H9 (cell line): Measurements from ENCODE around the gene OR2T35. TPM values are rescaled to one million over a fixed set of nuclear protein-coding genes. Genes with fewer than 3 reads are reported as not detected.

Experiments used
- DNase-seq: peaks from one replicate; pipeline ENCODE4 v3.0.0-alpha.2; 2017
- H2AFZ ChIP-seq: one replicate; pipeline ENCODE4 v1.6.1; 2013; ENCODE audit warnings: mild to moderate bottlenecking, low read length, control low read depth, moderate library complexity
- H2AK5ac ChIP-seq: 2 replicates; pipeline ENCODE4 v1.6.1; 2013; ENCODE audit warnings: low read length, control low read depth, mixed read lengths; ENCODE audit not compliant: insufficient read length
- H2BK120ac ChIP-seq: one replicate; pipeline ENCODE4 v1.6.1; 2013; ENCODE audit warnings: low read depth, mild to moderate bottlenecking, low read length, control low read depth, inconsistent platforms; ENCODE audit not compliant: poor library complexity, severe bottlenecking
- H2BK12ac ChIP-seq: 2 replicates; pipeline ENCODE4 v1.6.1; 2013; ENCODE audit warnings: low read length, control low read depth, mixed read lengths, low read depth; ENCODE audit not compliant: insufficient read length
- H2BK15ac ChIP-seq: 2 replicates; pipeline ENCODE4 v1.6.1; 2013; ENCODE audit warnings: low read depth, low read length, control low read depth
- H2BK20ac ChIP-seq: one replicate; pipeline ENCODE4 v1.6.1; 2013; ENCODE audit warnings: low read depth, mild to moderate bottlenecking, low read length, control low read depth, inconsistent platforms; ENCODE audit not compliant: poor library complexity, severe bottlenecking
- H2BK5ac ChIP-seq: 2 replicates; pipeline ENCODE4 v1.6.1; 2013; ENCODE audit warnings: low read length, control low read depth, mixed read lengths; ENCODE audit not compliant: insufficient read length
- H3K14ac ChIP-seq: 2 replicates; pipeline ENCODE4 v1.6.1; 2013; ENCODE audit warnings: low read length, control low read depth; ENCODE audit not compliant: insufficient read depth
- H3K18ac ChIP-seq: 2 replicates; pipeline ENCODE4 v1.6.1; 2013; ENCODE audit warnings: low read depth, mild to moderate bottlenecking, mixed read lengths, low read length, control low read depth; ENCODE audit not compliant: insufficient read length
- H3K23ac ChIP-seq: 2 replicates; pipeline ENCODE4 v1.6.1; 2013; ENCODE audit warnings: low read length, control low read depth, mixed read lengths, low read depth; ENCODE audit not compliant: insufficient read length
- H3K23me2 ChIP-seq: 2 replicates; pipeline ENCODE4 v1.6.1; 2013; ENCODE audit warnings: low read depth, mild to moderate bottlenecking, mixed read lengths, low read length, control low read depth; ENCODE audit not compliant: insufficient read length, poor library complexity, severe bottlenecking
- H3K27ac ChIP-seq: 2 replicates; pipeline ENCODE4 v1.5.1; 2013; ENCODE audit warnings: low read length, control low read depth, mixed read lengths, low read depth; ENCODE audit not compliant: insufficient read length
- H3K27me3 ChIP-seq: 2 replicates; pipeline ENCODE4 v1.6.1; 2013; ENCODE audit warnings: low read length, control low read depth, inconsistent platforms; ENCODE audit not compliant: insufficient read depth
- H3K4ac ChIP-seq: 2 replicates; pipeline ENCODE4 v1.6.1; 2013; ENCODE audit warnings: low read depth, mild to moderate bottlenecking, control low read depth, inconsistent platforms, low read length, moderate library complexity
- H3K4me1 ChIP-seq: 2 replicates; pipeline ENCODE4 v1.6.1; 2013; ENCODE audit warnings: low read length, control low read depth, inconsistent platforms; ENCODE audit not compliant: insufficient read depth
- H3K4me2 ChIP-seq: 2 replicates; pipeline ENCODE4 v1.6.1; 2013; ENCODE audit warnings: low read length, control low read depth, mixed read lengths; ENCODE audit not compliant: insufficient read length, insufficient read depth
- H3K56ac ChIP-seq: 2 replicates; pipeline ENCODE4 v1.6.1; 2013; ENCODE audit warnings: low read depth, mild to moderate bottlenecking, mixed read lengths, low read length, control low read depth; ENCODE audit not compliant: insufficient read length
- H3K79me1 ChIP-seq: 2 replicates; pipeline ENCODE4 v1.6.1; 2013; ENCODE audit warnings: low read depth, mild to moderate bottlenecking, moderate library complexity, low read length, control low read depth, inconsistent platforms; ENCODE audit not compliant: insufficient read depth, poor library complexity, severe bottlenecking
- H3K79me2 ChIP-seq: 2 replicates; pipeline ENCODE4 v1.6.1; 2013; ENCODE audit warnings: low read length, control low read depth, inconsistent platforms; ENCODE audit not compliant: insufficient read depth
- H3K9ac ChIP-seq: 2 replicates; pipeline ENCODE4 v1.6.1; 2013; ENCODE audit warnings: low read length, control low read depth, mixed read lengths; ENCODE audit not compliant: insufficient read length; ENCODE audit errors: extremely low read depth
- H3K9me3 ChIP-seq: one replicate; pipeline ENCODE4 v1.6.1; 2013; ENCODE audit warnings: low read depth, low read length, inconsistent platforms; ENCODE audit not compliant: control insufficient read depth
- H3T11ph ChIP-seq: one replicate; pipeline ENCODE4 v1.6.1; 2013; ENCODE audit warnings: mild to moderate bottlenecking, low read length, control low read depth, inconsistent platforms
- H4K20me1 ChIP-seq: one replicate; pipeline ENCODE4 v1.6.1; 2013; ENCODE audit not compliant: control insufficient read depth, insufficient read length, insufficient read depth
- H4K5ac ChIP-seq: 2 replicates; pipeline ENCODE4 v1.6.1; 2013; ENCODE audit warnings: low read depth, mild to moderate bottlenecking, mixed read lengths, low read length, control low read depth; ENCODE audit not compliant: insufficient read length
- H4K8ac ChIP-seq: replicated peaks from 2 replicates; pipeline ENCODE4 v1.6.1; 2013; ENCODE audit warnings: low read length, control low read depth, mixed read lengths, low read depth; ENCODE audit not compliant: insufficient read length
- H4K91ac ChIP-seq: 2 replicates; pipeline ENCODE4 v1.6.1; 2013; ENCODE audit warnings: low read depth, mild to moderate bottlenecking, moderate library complexity, mixed read lengths, low read length, control low read depth; ENCODE audit not compliant: insufficient read length
- H3K27ac Mint-ChIP-seq, 3 experiments: 2 replicates in 2 of 3; 3 replicates in 1 of 3; pipeline ENCODE4 v1.8.0; 2020 to 2021; ENCODE audit warnings: mixed read lengths in 3 of 3, mild to moderate bottlenecking in 1 of 3, moderate library complexity in 1 of 3
- H3K27me3 Mint-ChIP-seq: 2 replicates; pipeline ENCODE4 v1.8.0; 2021; ENCODE audit warnings: low read depth, mild to moderate bottlenecking, moderate library complexity, mixed read lengths
- H3K36me3 Mint-ChIP-seq, 3 experiments: 2 replicates in 2 of 3; 3 replicates in 1 of 3; pipeline ENCODE4 v1.8.0; 2020 to 2021; ENCODE audit warnings: low read depth in 3 of 3, mixed read lengths in 3 of 3; ENCODE audit not compliant: insufficient read depth in 1 of 3
- H3K4me1 Mint-ChIP-seq, 2 experiments: 2 replicates each; pipeline ENCODE4 v1.8.0; 2020; ENCODE audit warnings: mixed read lengths in 2 of 2
- H3K4me3 Mint-ChIP-seq, 2 experiments: 2 replicates in 1 of 2; 3 replicates in 1 of 2; pipeline ENCODE4 v1.8.0; 2020 to 2021; ENCODE audit warnings: mild to moderate bottlenecking in 2 of 2, mixed read lengths in 2 of 2, moderate library complexity in 1 of 2
- H3K9me3 Mint-ChIP-seq, 2 experiments: 2 replicates in 1 of 2; 3 replicates in 1 of 2; pipeline ENCODE4 v1.8.0; 2020; ENCODE audit warnings: mild to moderate bottlenecking in 2 of 2, mixed read lengths in 2 of 2, moderate library complexity in 1 of 2
- WGBS: extraction: QIAGEN DNeasy Blood & Tissue Kit; methylation state at CpG from one replicate; pipeline ENCODE4 v1.1.7; 2013; ENCODE audit warnings: missing lambda C conversion rate, low lambda C conversion rate, mixed read lengths; ENCODE audit not compliant: insufficient read length; ENCODE audit errors: extremely low coverage; 5-methylcytosine and 5-hydroxymethylcytosine counted together
- total RNA-seq: library from RNA; stranded (reverse); gene quantifications from 2 replicates; pipeline ENCODE4 v1.2.1, GENCODE V29; 2021
- TF ChIP-seq, protein P1 (sequence below): fragments of 200-600 bp; sonication (generic); conservative IDR thresholded peaks from 3 replicates; pipeline ENCODE4 v1.8.0; 2021; ENCODE audit warnings: antibody characterized with exemption, mild to moderate bottlenecking

Gene OR2T35
- total RNA-seq, 1 experiment from 2014 or later, result not detected

DNA sequence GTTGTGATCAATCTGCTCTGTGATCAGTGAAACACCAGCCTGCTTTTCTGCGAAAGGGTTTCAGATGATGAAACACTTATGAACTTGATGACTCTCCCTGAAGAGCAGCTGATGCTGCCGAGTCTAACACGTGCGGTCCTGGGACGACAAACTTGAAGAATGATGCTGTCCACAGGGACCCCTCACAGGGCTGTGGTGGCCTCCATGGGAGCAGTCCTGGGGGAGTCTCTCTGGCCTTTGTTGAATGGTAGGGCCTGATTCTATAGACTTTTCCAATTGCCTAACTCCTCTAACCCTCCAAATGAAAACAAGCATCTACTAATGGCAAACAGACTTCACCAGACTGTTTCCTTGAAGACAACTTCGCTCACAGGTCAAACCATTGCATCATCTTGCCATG lies 47.5 kb downstream of the OR2T35 start, which contains the start of gene OR2T10:
TSS of gene OR2T10 (minus strand) at position 112 of the 400 bp plus-strand sequence. CDS start 3,932 bp downstream, outside the sequence.
- TF ChIP-seq, protein P1, sequence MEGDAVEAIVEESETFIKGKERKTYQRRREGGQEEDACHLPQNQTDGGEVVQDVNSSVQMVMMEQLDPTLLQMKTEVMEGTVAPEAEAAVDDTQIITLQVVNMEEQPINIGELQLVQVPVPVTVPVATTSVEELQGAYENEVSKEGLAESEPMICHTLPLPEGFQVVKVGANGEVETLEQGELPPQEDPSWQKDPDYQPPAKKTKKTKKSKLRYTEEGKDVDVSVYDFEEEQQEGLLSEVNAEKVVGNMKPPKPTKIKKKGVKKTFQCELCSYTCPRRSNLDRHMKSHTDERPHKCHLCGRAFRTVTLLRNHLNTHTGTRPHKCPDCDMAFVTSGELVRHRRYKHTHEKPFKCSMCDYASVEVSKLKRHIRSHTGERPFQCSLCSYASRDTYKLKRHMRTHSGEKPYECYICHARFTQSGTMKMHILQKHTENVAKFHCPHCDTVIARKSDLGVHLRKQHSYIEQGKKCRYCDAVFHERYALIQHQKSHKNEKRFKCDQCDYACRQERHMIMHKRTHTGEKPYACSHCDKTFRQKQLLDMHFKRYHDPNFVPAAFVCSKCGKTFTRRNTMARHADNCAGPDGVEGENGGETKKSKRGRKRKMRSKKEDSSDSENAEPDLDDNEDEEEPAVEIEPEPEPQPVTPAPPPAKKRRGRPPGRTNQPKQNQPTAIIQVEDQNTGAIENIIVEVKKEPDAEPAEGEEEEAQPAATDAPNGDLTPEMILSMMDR, result no peak

More for the DNA sequence above, 47.5 kb downstream of the OR2T35 start, which contains the start of gene OR2T10:
- no peak within 1 kb of the TSS for H3K18ac ChIP-seq
- H4K91ac ChIP-seq, result no peak within 1 kb of the TSS
- no peak within 1 kb of the TSS for H4K8ac ChIP-seq
- no peak within 1 kb of the TSS for H3K4me2 ChIP-seq
- H3K27ac Mint-ChIP-seq, result no peak within 1 kb of the TSS
- H2AFZ ChIP-seq, result no peak within 1 kb of the TSS
- H3K79me1 ChIP-seq, result no peaks in the 10 kb centered on the region
- H3K27me3 ChIP-seq, result no peaks in the 10 kb centered on the region
- H3K36me3 Mint-ChIP-seq, result peaks cover 6 to 15% (median 8%) of the 10 kb centered on the region in 3 experiments; a peak in 4 of 7 replicates
- peaks cover 2% of the 10 kb centered on the region for H3K27me3 Mint-ChIP-seq
- H3T11ph ChIP-seq, result no peak within 1 kb of the TSS
- H2BK15ac ChIP-seq, result no peak within 1 kb of the TSS
- no peak within 1 kb of the TSS for H3K27ac ChIP-seq
- WGBS, result no CpG with 5 or more reads among the region's 6 CpGs
- H2BK12ac ChIP-seq, result no peak within 1 kb of the TSS
- no peak within 1 kb of the TSS for H4K5ac ChIP-seq
- no peak within 1 kb of the TSS for H2BK20ac ChIP-seq
- H3K9me3 Mint-ChIP-seq, result peaks cover 72 to 80% of the 10 kb centered on the region in 2 experiments
- peaks cover 74% of the 10 kb centered on the region for H3K9me3 ChIP-seq
- H3K56ac ChIP-seq, result no peak within 1 kb of the TSS
- no peak within 1 kb of the TSS for H3K4me3 Mint-ChIP-seq
- H3K4me1 Mint-ChIP-seq, result no peaks in the 10 kb centered on the region
- H3K14ac ChIP-seq, result no peak within 1 kb of the TSS
- H2BK120ac ChIP-seq, result no peak within 1 kb of the TSS
- H2AK5ac ChIP-seq, result no peak within 1 kb of the TSS
- DNase-seq, result no peak
- H3K23ac ChIP-seq, result no peak within 1 kb of the TSS
- H3K79me2 ChIP-seq, result no peaks in the 10 kb centered on the region
- H3K4me1 ChIP-seq, result no peaks in the 10 kb centered on the region
- no peak within 1 kb of the TSS for H3K9ac ChIP-seq
- H4K20me1 ChIP-seq, result no peaks in the 10 kb centered on the region
- H2BK5ac ChIP-seq, result no peak within 1 kb of the TSS
- H3K23me2 ChIP-seq, result no peaks in the 10 kb centered on the region
- no peak within 1 kb of the TSS for H3K4ac ChIP-seq
